Trophoblast cell (in vitro differentiated cells and primary cell): ENCODE measurements around the gene TMCO6.

ENCODE experiments used
- DNase-seq, 2 donors: peaks; one replicate each; pipeline ENCODE4 v3.0.0-alpha.2; 2016
- H2AFZ ChIP-seq: 2 replicates; pipeline ENCODE4 v1.6.1; 2013; ENCODE audit warnings: low read length, moderate library complexity, mild to moderate bottlenecking; ENCODE audit not compliant: insufficient read depth, poor library complexity
- H2AK5ac ChIP-seq: 2 replicates; pipeline ENCODE4 v1.6.1; 2013; ENCODE audit warnings: mild to moderate bottlenecking, low read length
- H2BK120ac ChIP-seq: 2 replicates; pipeline ENCODE4 v1.6.1; 2013; ENCODE audit warnings: low read length, mild to moderate bottlenecking, moderate library complexity; ENCODE audit not compliant: insufficient read depth, poor library complexity
- H2BK12ac ChIP-seq: 2 replicates; pipeline ENCODE4 v1.6.1; 2013; ENCODE audit warnings: mild to moderate bottlenecking, low read length, moderate library complexity
- H2BK5ac ChIP-seq: 2 replicates; pipeline ENCODE4 v1.6.1; 2013; ENCODE audit warnings: low read length, low read depth, moderate library complexity, mild to moderate bottlenecking; ENCODE audit not compliant: poor library complexity
- H3K14ac ChIP-seq: 2 replicates; pipeline ENCODE4 v1.6.1; 2013; ENCODE audit warnings: mild to moderate bottlenecking, low read length
- H3K18ac ChIP-seq: 2 replicates; pipeline ENCODE4 v1.6.1; 2013; ENCODE audit warnings: mild to moderate bottlenecking, low read length
- H3K23ac ChIP-seq: 2 replicates; pipeline ENCODE4 v1.6.1; 2013; ENCODE audit warnings: low read length
- H3K27ac ChIP-seq: 2 replicates; pipeline ENCODE4 v1.5.1; 2013; ENCODE audit warnings: low read depth, mild to moderate bottlenecking, inconsistent platforms, low read length, moderate library complexity
- H3K27me3 ChIP-seq: 2 replicates; pipeline ENCODE4 v1.6.1; 2013; ENCODE audit warnings: inconsistent platforms, mild to moderate bottlenecking, low read length, moderate library complexity; ENCODE audit not compliant: insufficient read depth
- H3K36me3 ChIP-seq, 2 experiments: 1 replicate in 1 of 2; 2 replicates in 1 of 2; pipeline ENCODE4 v1.6.1; 2013; ENCODE audit warnings: low read length in 2 of 2, mild to moderate bottlenecking in 2 of 2, moderate library complexity in 1 of 2; ENCODE audit not compliant: insufficient read depth in 2 of 2, control insufficient read depth in 1 of 2
- H3K4ac ChIP-seq: 2 replicates; pipeline ENCODE4 v1.6.1; 2013; ENCODE audit warnings: low read depth, mild to moderate bottlenecking, low read length, moderate library complexity
- H3K4me1 ChIP-seq, 2 experiments: 1 replicate in 1 of 2; 2 replicates in 1 of 2; pipeline ENCODE4 v1.6.1; 2013; ENCODE audit warnings: low read length in 2 of 2, mild to moderate bottlenecking in 2 of 2, moderate library complexity in 1 of 2; ENCODE audit not compliant: insufficient read depth in 2 of 2, control insufficient read depth in 1 of 2
- H3K4me2 ChIP-seq: 2 replicates; pipeline ENCODE4 v1.6.1; 2013; ENCODE audit warnings: inconsistent platforms, mild to moderate bottlenecking, low read length, moderate library complexity
- H3K4me3 ChIP-seq: 2 replicates; pipeline ENCODE4 v1.5.1; 2013; ENCODE audit warnings: mild to moderate bottlenecking, low read depth, low read length, inconsistent platforms
- H3K79me1 ChIP-seq: one replicate; pipeline ENCODE4 v1.6.1; 2013; ENCODE audit warnings: low read length
- H3K79me2 ChIP-seq: 2 replicates; pipeline ENCODE4 v1.6.1; 2013; ENCODE audit warnings: low read length, mild to moderate bottlenecking; ENCODE audit not compliant: control insufficient read depth, insufficient read depth, poor library complexity
- H3K9ac ChIP-seq: 2 replicates; pipeline ENCODE4 v1.6.1; 2013; ENCODE audit warnings: mild to moderate bottlenecking, low read length
- H3K9me3 ChIP-seq: 2 replicates; pipeline ENCODE4 v1.6.1; 2013; ENCODE audit warnings: low read depth, mild to moderate bottlenecking, control low read depth, inconsistent platforms, low read length; ENCODE audit not compliant: insufficient read depth
- H4K12ac ChIP-seq: 2 replicates; pipeline ENCODE4 v1.6.1; 2013; ENCODE audit warnings: low read depth, mild to moderate bottlenecking, low read length, moderate library complexity
- H4K8ac ChIP-seq: 2 replicates; pipeline ENCODE4 v1.6.1; 2013; ENCODE audit warnings: low read depth, mild to moderate bottlenecking, low read length, moderate library complexity
- H4K91ac ChIP-seq: one replicate; pipeline ENCODE4 v1.6.1; 2013; ENCODE audit warnings: low read depth, mild to moderate bottlenecking, low read length, moderate library complexity
- WGBS: extraction: QIAGEN DNeasy Blood & Tissue Kit; methylation state at CpG from one replicate; pipeline ENCODE4 v1.1.7; 2013; ENCODE audit warnings: missing lambda C conversion rate; ENCODE audit not compliant: insufficient read length, insufficient coverage; ENCODE audit errors: extremely low coverage; 5-methylcytosine and 5-hydroxymethylcytosine counted together

Gene TMCO6

DNA sequence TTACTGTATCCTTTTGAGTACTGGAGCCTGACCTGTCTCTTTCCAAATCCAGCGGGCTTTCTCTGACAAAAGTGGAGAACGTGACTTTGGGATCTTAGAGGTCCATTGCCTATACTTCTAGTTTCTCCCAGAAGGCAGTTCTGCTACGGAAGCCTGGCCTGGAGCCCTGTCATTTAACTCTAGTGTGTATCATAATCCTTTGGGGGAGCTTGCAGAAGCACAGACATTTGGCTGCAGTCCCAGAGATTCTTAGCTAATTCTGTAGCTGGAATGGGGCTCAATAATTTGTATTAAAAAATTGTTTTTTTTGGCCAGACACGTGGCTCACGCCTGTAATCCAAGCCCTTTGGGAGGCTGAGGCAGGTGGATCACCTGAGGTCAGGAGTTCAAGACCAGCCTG lies 55.0 kb downstream of the TMCO6 start:
- peaks cover 10% of the 10 kb centered on the region for H3K79me2 ChIP-seq
- WGBS, result no CpG with 5 or more reads among the region's 5 CpGs
- no peak overlapping the region for H2AFZ ChIP-seq
- H2AK5ac ChIP-seq, result no peak overlapping the region
- no peak overlapping the region for H3K4ac ChIP-seq
- no peak overlapping the region for H4K12ac ChIP-seq
- peaks cover 7% of the 10 kb centered on the region for H3K79me1 ChIP-seq
- no peak overlapping the region for H2BK120ac ChIP-seq
- no peak for DNase-seq
- H3K4me3 ChIP-seq, result no peak overlapping the region
- H3K36me3 ChIP-seq, result peaks cover 30 to 53% of the 10 kb centered on the region in 2 experiments
- H3K27me3 ChIP-seq, result no peaks in the 10 kb centered on the region
- peaks cover 3 to 4% of the 10 kb centered on the region in 2 experiments for H3K4me1 ChIP-seq
- H3K23ac ChIP-seq, result no peak overlapping the region
- H3K14ac ChIP-seq, result no peak overlapping the region
- H3K27ac ChIP-seq, result no peak overlapping the region
- no peak overlapping the region for H2BK12ac ChIP-seq
- H4K91ac ChIP-seq, result no peak overlapping the region
- H4K8ac ChIP-seq, result no peak overlapping the region
- no peak overlapping the region for H3K4me2 ChIP-seq
- H2BK5ac ChIP-seq, result no peak overlapping the region
- no peak overlapping the region for H3K9ac ChIP-seq
- no peak overlapping the region for H3K18ac ChIP-seq
- H3K9me3 ChIP-seq, result no peaks in the 10 kb centered on the region
